ENCODE measurements around the gene CATSPERE.

GRCh38 chr1:244413736-244414135 is 47.3 kb upstream of the CATSPERE start:
- TF ChIP-seq, protein P1, sequence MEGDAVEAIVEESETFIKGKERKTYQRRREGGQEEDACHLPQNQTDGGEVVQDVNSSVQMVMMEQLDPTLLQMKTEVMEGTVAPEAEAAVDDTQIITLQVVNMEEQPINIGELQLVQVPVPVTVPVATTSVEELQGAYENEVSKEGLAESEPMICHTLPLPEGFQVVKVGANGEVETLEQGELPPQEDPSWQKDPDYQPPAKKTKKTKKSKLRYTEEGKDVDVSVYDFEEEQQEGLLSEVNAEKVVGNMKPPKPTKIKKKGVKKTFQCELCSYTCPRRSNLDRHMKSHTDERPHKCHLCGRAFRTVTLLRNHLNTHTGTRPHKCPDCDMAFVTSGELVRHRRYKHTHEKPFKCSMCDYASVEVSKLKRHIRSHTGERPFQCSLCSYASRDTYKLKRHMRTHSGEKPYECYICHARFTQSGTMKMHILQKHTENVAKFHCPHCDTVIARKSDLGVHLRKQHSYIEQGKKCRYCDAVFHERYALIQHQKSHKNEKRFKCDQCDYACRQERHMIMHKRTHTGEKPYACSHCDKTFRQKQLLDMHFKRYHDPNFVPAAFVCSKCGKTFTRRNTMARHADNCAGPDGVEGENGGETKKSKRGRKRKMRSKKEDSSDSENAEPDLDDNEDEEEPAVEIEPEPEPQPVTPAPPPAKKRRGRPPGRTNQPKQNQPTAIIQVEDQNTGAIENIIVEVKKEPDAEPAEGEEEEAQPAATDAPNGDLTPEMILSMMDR (conservative IDR thresholded peaks at IDR 0.05; ENCODE audit: low read length): no peak
- no peak for TF ChIP-seq EZH2phosphoT487 (IDR thresholded peaks at IDR 0.05; ENCODE audit: borderline replicate concordance)

All from Loucy (cell line).